ENCODE results near the gene BACE1. TPM values are rescaled to one million over a fixed set of nuclear protein-coding genes. Genes with fewer than 3 reads are reported as not detected.

BACE1 gene
- total RNA-seq, 1 experiment from 2014 or later, result 11.2 TPM

- Histone ChIP-seq H3K4me3 (ENCODE audit: low read depth, low read length) (no peak overlapping the region), H3K27me3 (replicated peaks; ENCODE audit: control insufficient read depth, insufficient read depth, low read length) (no peaks in the 10 kb centered on the region), H3K4me1 (no peaks in the 10 kb centered on the region), H3K36me3 (ENCODE audit: control insufficient read depth, insufficient read depth, low read length) (peaks cover 2% of the 10 kb centered on the region; the same call in 1 of the 2 replicates), H3K9me3 (no peaks in the 10 kb centered on the region)
- no peak for TF ChIP-seq CTCF (IDR thresholded peaks at IDR 0.05; ENCODE audit: insufficient read depth in 1 of 2, low read depth in 1 of 2, low read length in 1 of 2, severe bottlenecking in 1 of 2, unreplicated experiment in 1 of 2)
- Mint-ChIP-seq H3K9me3 (ENCODE audit: unreplicated experiment) (no peaks in the 10 kb centered on the region), H3K4me3 (ENCODE audit: unreplicated experiment) (no peak overlapping the region), H3K27me3 (ENCODE audit: insufficient read depth, unreplicated experiment) (no peaks in the 10 kb centered on the region), H3K4me1 (ENCODE audit: low read depth, unreplicated experiment) (no peaks in the 10 kb centered on the region), H3K36me3 (ENCODE audit: insufficient read depth, unreplicated experiment) (peaks cover 30% of the 10 kb centered on the region), H3K27ac (ENCODE audit: unreplicated experiment) (no peak overlapping the region)
- DNase-seq, result no peak
- intact Hi-C loops (cut with micrococcal nuclease; ENCODE audit: unreplicated experiment), result no loop called here
- ChIA-PET CTCF (no interaction called here), POLR2A (no interaction called here)
- no TSS peak for BruUV-seq (replicated peaks)
These were observed 56.6 kb downstream of the BACE1 start for GRCh38 chr11:117259417-117259816.

- ChIA-PET POLR2A (no interaction called here), CTCF (no interaction called here)
- Histone ChIP-seq H3K27me3 (replicated peaks; ENCODE audit: control insufficient read depth, insufficient read depth, low read length) (no peaks in the 10 kb centered on the region), H3K4me1 (no peaks in the 10 kb centered on the region), H3K36me3 (ENCODE audit: control insufficient read depth, insufficient read depth, low read length) (peaks cover 3% of the 10 kb centered on the region), H3K9me3 (no peaks in the 10 kb centered on the region), H3K4me3 (ENCODE audit: low read depth, low read length) (no peak overlapping the region)
- Mint-ChIP-seq H3K4me3 (ENCODE audit: unreplicated experiment) (no peak overlapping the region), H3K4me1 (ENCODE audit: low read depth, unreplicated experiment) (no peaks in the 10 kb centered on the region), H3K9me3 (ENCODE audit: unreplicated experiment) (no peaks in the 10 kb centered on the region), H3K27me3 (ENCODE audit: insufficient read depth, unreplicated experiment) (no peaks in the 10 kb centered on the region), H3K36me3 (ENCODE audit: insufficient read depth, unreplicated experiment) (peaks cover 33% of the 10 kb centered on the region), H3K27ac (ENCODE audit: unreplicated experiment) (no peak overlapping the region)
- TF ChIP-seq CTCF (IDR thresholded peaks at IDR 0.05; ENCODE audit: insufficient read depth in 1 of 2, low read depth in 1 of 2, low read length in 1 of 2, severe bottlenecking in 1 of 2, unreplicated experiment in 1 of 2), result no peak
- BruUV-seq (replicated peaks), result no TSS peak
- DNase-seq, result no peak
- intact Hi-C loops (cut with micrococcal nuclease; ENCODE audit: unreplicated experiment), result no loop called here
These were observed 57.5 kb downstream of the BACE1 start for GRCh38 chr11:117258576-117258975.

- Mint-ChIP-seq H3K36me3 (ENCODE audit: insufficient read depth, unreplicated experiment) (peaks cover 29% of the 10 kb centered on the region), H3K9me3 (ENCODE audit: unreplicated experiment) (no peaks in the 10 kb centered on the region), H3K4me3 (ENCODE audit: unreplicated experiment) (no peak overlapping the region), H3K4me1 (ENCODE audit: low read depth, unreplicated experiment) (no peaks in the 10 kb centered on the region), H3K27me3 (ENCODE audit: insufficient read depth, unreplicated experiment) (no peaks in the 10 kb centered on the region), H3K27ac (ENCODE audit: unreplicated experiment) (no peak overlapping the region)
- ChIA-PET POLR2A (no interaction called here), CTCF (no interaction called here)
- peaks cover 3% of the 10 kb centered on the region for H3K36me3 ChIP-seq (ENCODE audit: control insufficient read depth, insufficient read depth, low read length)
- no peaks in the 10 kb centered on the region for H3K27me3 ChIP-seq (replicated peaks; ENCODE audit: control insufficient read depth, insufficient read depth, low read length)
- TF ChIP-seq CTCF (IDR thresholded peaks at IDR 0.05; ENCODE audit: insufficient read depth in 1 of 2, low read depth in 1 of 2, low read length in 1 of 2, severe bottlenecking in 1 of 2, unreplicated experiment in 1 of 2), result no peak
- intact Hi-C loops (cut with micrococcal nuclease; ENCODE audit: unreplicated experiment), result no loop called here
- no peaks in the 10 kb centered on the region for H3K9me3 ChIP-seq
- BruUV-seq (replicated peaks), result no TSS peak
- no peak overlapping the region for H3K4me3 ChIP-seq (ENCODE audit: low read depth, low read length)
- DNase-seq, result no peak
- H3K4me1 ChIP-seq, result no peaks in the 10 kb centered on the region
These were observed 59.5 kb downstream of the BACE1 start for GRCh38 chr11:117256573-117256972.
